Pancreas (tissue), 10 donors: Measurements from ENCODE around the gene DISP1. TPM values are rescaled to one million over a fixed set of nuclear protein-coding genes. Genes with fewer than 3 reads are reported as not detected.

Experiments used
- ATAC-seq, 4 donors: fragments of 200-7000 bp; cut with Tn5 transposase; one replicate each; pipeline versions ENCODE4 v1.8.0 to v1.9.1; 2020; ENCODE audit warnings: mild to moderate bottlenecking in 4 of 4, moderate library complexity in 4 of 4
- DNase-seq, 6 donors: peaks; one replicate each; pipeline ENCODE4 v3.0.0-alpha.2; 2020
- FAIRE-seq: peaks from 2 replicates; lab custom pipeline; 2012; peaks lifted over from hg19 to GRCh38; lab: Jason Lieb, UNC
- H3K27ac ChIP-seq, 4 donors: fragments of 200-600 bp; sonication (generic); 1 replicate in 3 of 4; 2 replicates in 1 of 4; pipeline versions ENCODE4 v1.5.0 to v1.8.0; 2020
- H3K27me3 ChIP-seq, 4 donors: fragments of 200-600 bp; one replicate each; pipeline ENCODE4 v1.8.0; 2021
- H3K36me3 ChIP-seq, 3 donors: fragments of 200-600 bp; sonication (generic) in 1 of 3; one replicate each; pipeline versions ENCODE4 v1.5.0 to v1.8.0; 2020 to 2021
- H3K4me1 ChIP-seq, 3 donors: fragments of 200-600 bp; one replicate each; pipeline ENCODE4 v1.8.0; 2021
- H3K4me3 ChIP-seq, 4 donors: fragments of 200-600 bp; sonication (generic) in 2 of 4; one replicate each; pipeline versions ENCODE4 v1.5.0 to v1.8.0; 2020 to 2021
- H3K9me3 ChIP-seq, 4 donors: fragments of 200-600 bp; one replicate each; pipeline ENCODE4 v1.8.0; 2021
- WGBS, 2 donors: extraction: QIAGEN DNeasy Blood & Tissue Kit; methylation state at CpG; one replicate each; pipeline ENCODE4 v1.1.7; 2013; 5-methylcytosine and 5-hydroxymethylcytosine counted together
- intact Hi-C, 3 donors: fragments of 100-400 bp; cut with DNase I; formaldehyde crosslinking; loops; one replicate each; pipeline versions ENCODE4 v1.11.1 to v1.14.2; 2022
- polyA plus RNA-seq, 2 donors: library from polyadenylated mRNA; stranded (reverse); fragments of 200-250 nt; gene quantifications; one replicate each; pipeline ENCODE4 v1.2.3, GENCODE V29; 2013
- total RNA-seq, 6 donors: library from RNA; stranded (reverse); fragmentation: NEBNext Ultra II Directional in 4 of 6; extraction: Animal tissue kit (Norgen Biotek cat#: 25700) in 4 of 6; gene quantifications; one replicate each; pipeline versions ENCODE4 v1.2.1 to v1.2.4, GENCODE V29; 2021 to 2023
- TF ChIP-seq, protein P1 (sequence below), 4 donors: fragments of 200-600 bp; sonication (generic) in 3 of 4; IDR thresholded peaks; one replicate each; pipeline versions ENCODE4 v1.5.0 to v1.8.0; 2021; ENCODE audit warnings: antibody characterized with exemption in 4 of 4
- donor health status: healthy with polysubstance abuse.
- donor health status: DM: no; HTN: no; CAD: no; lungs with moderate emphysema.
- donor health status: DM: no; HTN: no; CAD: no.
- donor health status: control.
- donor health status: control.
- donor health status: Bipolar disorder and iron deficiency.
- donor health status: DM: yes; HTN: yes; CAD: no.
- donor health status: DM: no; HTN: no; CAD: no.
- donor health status: DM: no; HTN: no; CAD: no.
- donor health status: DM: yes; HTN: yes; CAD: no.

DISP1 gene
- total and polyA plus RNA-seq, 8 donors, result 1.9 to 6.2 (median 3.2) TPM

DNA sequence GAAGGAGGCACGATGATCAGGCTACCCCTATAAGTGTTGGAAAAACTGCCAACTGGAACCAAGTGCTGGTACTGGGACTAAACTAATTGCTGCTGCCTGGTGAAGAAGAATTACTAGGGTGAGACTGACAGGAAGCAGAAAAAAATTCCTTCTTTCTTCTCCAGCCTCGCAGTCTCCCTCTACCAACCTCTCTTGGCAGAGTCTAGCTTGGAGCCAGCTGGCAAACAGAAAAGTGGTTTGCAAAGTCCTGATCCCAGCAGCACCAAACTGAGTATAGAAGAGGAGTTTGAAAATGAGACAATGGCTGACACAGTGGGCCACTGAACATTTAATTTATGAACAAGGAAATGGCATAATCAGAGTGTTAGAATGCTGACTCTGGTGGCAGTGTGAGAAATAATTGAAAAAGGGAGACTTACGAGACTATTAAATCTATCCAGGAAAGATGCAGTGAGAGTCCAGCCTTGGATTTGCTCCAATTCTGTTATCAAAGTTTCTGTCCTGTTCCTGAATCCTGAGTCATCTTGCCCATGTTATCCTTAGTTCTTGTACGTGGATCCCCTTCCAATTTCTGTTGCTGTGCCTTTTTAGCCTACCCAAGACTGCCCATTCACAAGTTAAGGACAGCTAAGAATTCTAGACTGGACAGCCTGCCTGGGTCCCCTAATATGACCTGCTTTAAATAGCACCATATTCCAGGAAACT lies 23.7 kb upstream of the DISP1 start:
- DNase-seq (no peak), ATAC-seq (no peak), FAIRE-seq (no peak)
- Histone ChIP-seq H3K27me3 (no peaks in the 10 kb centered on the region), H3K27ac (no peak overlapping the region), H3K4me1 (no peaks in the 10 kb centered on the region), H3K36me3 (no peaks in the 10 kb centered on the region), H3K9me3 (no peaks in the 10 kb centered on the region), H3K4me3 (no peak overlapping the region)
- TF ChIP-seq, protein P1, sequence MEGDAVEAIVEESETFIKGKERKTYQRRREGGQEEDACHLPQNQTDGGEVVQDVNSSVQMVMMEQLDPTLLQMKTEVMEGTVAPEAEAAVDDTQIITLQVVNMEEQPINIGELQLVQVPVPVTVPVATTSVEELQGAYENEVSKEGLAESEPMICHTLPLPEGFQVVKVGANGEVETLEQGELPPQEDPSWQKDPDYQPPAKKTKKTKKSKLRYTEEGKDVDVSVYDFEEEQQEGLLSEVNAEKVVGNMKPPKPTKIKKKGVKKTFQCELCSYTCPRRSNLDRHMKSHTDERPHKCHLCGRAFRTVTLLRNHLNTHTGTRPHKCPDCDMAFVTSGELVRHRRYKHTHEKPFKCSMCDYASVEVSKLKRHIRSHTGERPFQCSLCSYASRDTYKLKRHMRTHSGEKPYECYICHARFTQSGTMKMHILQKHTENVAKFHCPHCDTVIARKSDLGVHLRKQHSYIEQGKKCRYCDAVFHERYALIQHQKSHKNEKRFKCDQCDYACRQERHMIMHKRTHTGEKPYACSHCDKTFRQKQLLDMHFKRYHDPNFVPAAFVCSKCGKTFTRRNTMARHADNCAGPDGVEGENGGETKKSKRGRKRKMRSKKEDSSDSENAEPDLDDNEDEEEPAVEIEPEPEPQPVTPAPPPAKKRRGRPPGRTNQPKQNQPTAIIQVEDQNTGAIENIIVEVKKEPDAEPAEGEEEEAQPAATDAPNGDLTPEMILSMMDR (IDR thresholded peaks at IDR 0.05), result no peak
- intact Hi-C loops, result loop anchor here in 2 of 3 donors (5.0 to 10.0 kb wide), 3 partner anchors 291 to 894 kb away; no protein-coding TSS in a partner anchor
- WGBS, 2 donors, result 48 to 59% methylated on average over 4 of the region's 4 CpGs

DNA sequence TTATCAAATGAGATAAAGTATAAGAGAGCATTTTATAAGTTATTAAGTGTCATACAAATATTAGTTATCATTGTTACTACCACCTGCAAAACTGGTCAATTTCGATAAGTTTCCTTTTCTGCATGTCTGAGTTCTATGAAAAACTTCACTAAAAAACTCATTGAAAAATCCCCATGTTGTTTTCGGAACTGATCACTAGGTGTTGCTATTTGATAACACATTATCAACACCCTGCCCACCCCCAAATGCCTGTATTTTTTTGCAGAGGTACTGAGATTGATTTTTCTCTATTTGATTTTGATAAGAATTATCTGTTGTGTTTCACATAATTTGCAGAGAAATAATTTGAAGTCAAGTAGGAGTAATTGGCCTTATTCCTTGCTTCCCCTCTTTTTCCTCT lies 22.1 kb upstream of the DISP1 start:
- WGBS, 2 donors, result 1 to 2% methylated on average over 2 of the region's 2 CpGs
- peak; percentile 87 for FAIRE-seq
- intact Hi-C loops, result loop anchor here in 2 of 3 donors (5.0 to 10.0 kb wide), 3 partner anchors 290 to 892 kb away; no protein-coding TSS in a partner anchor

DNA sequence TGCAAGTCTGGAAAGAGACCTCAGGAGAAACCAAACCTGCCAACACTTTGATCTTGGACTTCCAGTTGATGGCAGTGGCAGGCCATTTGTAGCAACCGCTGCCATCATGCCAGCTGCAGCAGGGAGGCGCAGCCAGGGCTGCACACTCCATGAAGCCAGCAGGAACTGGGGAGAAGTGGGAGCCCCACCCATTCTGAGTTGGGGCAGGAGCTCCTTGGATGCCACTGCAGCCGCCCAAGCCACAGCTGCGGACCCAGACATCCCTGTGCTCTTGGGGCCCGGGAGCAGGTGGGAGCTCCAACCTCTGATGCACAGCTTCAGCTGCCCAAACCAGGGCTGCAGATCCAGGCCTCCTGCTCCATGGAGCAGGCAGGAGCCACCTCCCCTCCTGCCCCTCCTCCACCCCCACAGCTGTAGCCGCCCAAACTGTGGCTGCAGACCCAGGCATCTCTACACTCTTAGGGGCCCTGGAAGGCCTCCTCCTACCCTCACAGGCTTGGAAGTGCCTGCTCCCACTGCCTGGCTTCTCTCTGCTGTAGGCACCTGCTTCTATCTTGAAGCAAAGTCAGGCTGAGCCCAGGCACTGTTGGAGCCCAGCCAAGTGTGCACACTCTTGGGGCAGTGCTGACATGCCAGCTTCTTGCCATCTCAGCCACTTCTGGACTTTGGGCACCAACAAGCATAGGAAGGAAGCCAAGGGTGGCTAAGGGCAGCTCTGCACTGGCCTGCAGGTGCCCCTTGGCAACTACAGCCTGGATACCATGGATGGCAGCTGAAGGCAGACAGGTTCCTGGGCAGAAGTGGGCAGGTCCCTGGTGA lies 20.0 kb upstream of the DISP1 start:
- H3K36me3 ChIP-seq, result no peaks in the 10 kb centered on the region
- H3K27me3 ChIP-seq, result no peaks in the 10 kb centered on the region
- peak in 2 of 4 donors; percentile 34 to 41 for ATAC-seq
- H3K9me3 ChIP-seq, result no peaks in the 10 kb centered on the region
- no peak for FAIRE-seq
- TF ChIP-seq, protein P1 (IDR thresholded peaks at IDR 0.05), result no peak
- no peak overlapping the region for H3K27ac ChIP-seq
- DNase-seq, result peak in 3 of 6 donors; percentile 45 to 72 (median 55)
- WGBS, 2 donors, result 75 to 76% methylated on average over 6 of the region's 6 CpGs
- H3K4me1 ChIP-seq, result no peaks in the 10 kb centered on the region
- intact Hi-C loops, result loop anchor here in 2 of 3 donors (5.0 to 10.0 kb wide), 3 partner anchors 287 to 890 kb away; no protein-coding TSS in a partner anchor
- H3K4me3 ChIP-seq, result no peak overlapping the region

More for the DNA sequence above, 22.1 kb upstream of the DISP1 start:
- no peaks in the 10 kb centered on the region for H3K9me3 ChIP-seq
- TF ChIP-seq, protein P1 (IDR thresholded peaks at IDR 0.05), result peak in 3 of 4 donors; percentile 33 to 39 (median 39)
- no peak overlapping the region for H3K27ac ChIP-seq
- no peak for DNase-seq
- H3K27me3 ChIP-seq, result no peaks in the 10 kb centered on the region
- H3K36me3 ChIP-seq, result no peaks in the 10 kb centered on the region
- H3K4me1 ChIP-seq, result no peaks in the 10 kb centered on the region
- no peak overlapping the region for H3K4me3 ChIP-seq
- peak; percentile 48 to 73 (median 68) for ATAC-seq

DNA sequence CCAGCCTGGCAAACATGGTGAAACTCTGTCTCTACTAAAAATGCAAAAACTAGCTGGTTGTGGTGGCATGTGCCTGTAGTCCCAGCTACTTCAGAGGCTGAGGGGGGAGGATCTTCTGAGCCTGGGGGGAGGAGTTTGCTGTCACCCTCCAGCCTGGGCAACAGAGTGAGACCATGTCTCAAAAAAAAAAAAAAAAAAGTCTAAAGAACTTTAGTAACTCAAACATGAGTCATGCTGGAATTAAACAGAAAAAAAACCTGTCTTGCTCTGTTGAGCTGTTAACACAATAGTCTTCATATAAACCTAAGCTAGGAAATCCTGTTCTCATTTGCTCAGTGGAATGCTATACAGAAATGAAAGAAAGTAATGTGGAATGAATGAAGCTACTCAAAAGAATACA lies 16.7 kb upstream of the DISP1 start:
- no peaks in the 10 kb centered on the region for H3K9me3 ChIP-seq
- no peak overlapping the region for H3K27ac ChIP-seq
- no peaks in the 10 kb centered on the region for H3K27me3 ChIP-seq
- H3K4me3 ChIP-seq, result no peak overlapping the region
- intact Hi-C loops, result loop anchor here in 1 of 3 donors (10.0 kb wide), 2 partner anchors 327 to 887 kb away; no protein-coding TSS in a partner anchor
- H3K36me3 ChIP-seq, result no peaks in the 10 kb centered on the region
- ATAC-seq (peak in 2 of 4 donors; percentile 51 to 57), FAIRE-seq (no peak), DNase-seq (peak in 1 of 6 donors; percentile 15)
- TF ChIP-seq, protein P1 (IDR thresholded peaks at IDR 0.05), result no peak
- H3K4me1 ChIP-seq, result no peaks in the 10 kb centered on the region
